K562 (cell line): ENCODE measurements around the gene OSBPL10. TPM values are rescaled to one million over a fixed set of nuclear protein-coding genes. Genes with fewer than 3 reads are reported as not detected.

ENCODE experiments used
- ELF2 ChIP-seq: fragments of 250-450 bp; sonication (Bioruptor Pico); IDR thresholded peaks from 2 replicates; pipeline ENCODE4 v1.5.0; 2021; ENCODE audit warnings: mild to moderate bottlenecking
- GATAD2B ChIP-seq: fragments of 450-650 bp; IDR thresholded peaks from 2 replicates; pipeline ENCODE4 v1.6.1; 2017; ENCODE audit warnings: mild to moderate bottlenecking, borderline replicate concordance
- KAT2B ChIP-seq: IDR thresholded peaks from one replicate; pipeline ENCODE4 v1.6.1; 2012; ENCODE audit warnings: low read depth, mild to moderate bottlenecking, control low read depth, inconsistent platforms, low read length, moderate library complexity
- MAZ ChIP-seq, 2 experiments: fragments of 450-650 bp in 1 of 2; sonication (generic) in 1 of 2; formaldehyde crosslinking; IDR thresholded peaks in 1 of 2; conservative IDR thresholded peaks in 1 of 2; 2 replicates each; pipeline versions ENCODE4 v1.4.0 to v1.5.0; 2020; ENCODE audit warnings: mild to moderate bottlenecking in 1 of 2, missing genetic modification reagents in 1 of 2
- NBN ChIP-seq: fragments of 450-650 bp; IDR thresholded peaks from 2 replicates; pipeline ENCODE4 v1.6.1; 2016; ENCODE audit warnings: low read depth, mild to moderate bottlenecking
- NFATC3 ChIP-seq: fragments of 450-650 bp; IDR thresholded peaks from 2 replicates; pipeline ENCODE4 v1.6.1; 2017; ENCODE audit warnings: mild to moderate bottlenecking
- NR2C1 ChIP-seq, 2 experiments: fragments of 450-650 bp; IDR thresholded peaks; 2 replicates each; pipeline ENCODE4 v1.6.1; 2017; ENCODE audit warnings: mild to moderate bottlenecking in 2 of 2, antibody characterized with exemption in 1 of 2, inconsistent platforms in 1 of 2, missing compliant biosample characterization in 1 of 2, missing genetic modification characterization in 1 of 2
- RAD21 ChIP-seq, 2 experiments: fragments of 250-450 bp in 1 of 2; fragments of 450-650 bp in 1 of 2; sonication (Bioruptor Pico) in 1 of 2; formaldehyde crosslinking in 1 of 2; IDR thresholded peaks in 1 of 2; conservative IDR thresholded peaks in 1 of 2; 2 replicates each; pipeline versions ENCODE4 v1.4.0 to v1.8.0; 2020 to 2022; ENCODE audit warnings: mild to moderate bottlenecking in 2 of 2, moderate library complexity in 1 of 2
- RAD51 ChIP-seq: fragments of 450-650 bp; IDR thresholded peaks from 2 replicates; pipeline ENCODE4 v1.7.1; 2016; ENCODE audit warnings: low read depth, mild to moderate bottlenecking, borderline replicate concordance
- SETDB1 ChIP-seq: IDR thresholded peaks from one replicate; pipeline ENCODE4 v1.6.1; 2012; ENCODE audit warnings: low read length, control low read depth, inconsistent platforms
- ZBTB1 ChIP-seq: sonication (generic); formaldehyde crosslinking; IDR thresholded peaks from 2 replicates; pipeline ENCODE4 v1.8.1; 2023; ENCODE audit warnings: missing genetic modification reagents, low read depth, mild to moderate bottlenecking, borderline replicate concordance
- ZBTB11 ChIP-seq, 3 experiments: fragments of 200-800 bp in 1 of 3; fragments of 250-450 bp in 1 of 3; fragments of 450-650 bp in 1 of 3; sonication (Bioruptor Pico) in 1 of 3; sonication (Bioruptor generic) in 1 of 3; formaldehyde crosslinking in 1 of 3; IDR thresholded peaks; 2 replicates each; pipeline versions ENCODE4 v1.6.1 to v1.8.0; 2016 to 2022; ENCODE audit warnings: mild to moderate bottlenecking in 2 of 3, missing genetic modification characterization in 2 of 3, missing compliant biosample characterization in 1 of 3, moderate library complexity in 1 of 3
- ZBTB17 ChIP-seq: fragments of 450-650 bp; formaldehyde crosslinking; IDR thresholded peaks from 2 replicates; pipeline ENCODE4 v1.4.0; 2020; ENCODE audit warnings: mild to moderate bottlenecking
- ZNF124 ChIP-seq: sonication (generic); formaldehyde crosslinking; IDR thresholded peaks from 2 replicates; pipeline ENCODE4 v1.8.1; 2022; ENCODE audit warnings: missing genetic modification reagents
- ZNF140 ChIP-seq: fragments of 250-450 bp; sonication (Bioruptor Pico); IDR thresholded peaks from 2 replicates; pipeline ENCODE4 v1.8.0; 2021; ENCODE audit warnings: moderate library complexity, mild to moderate bottlenecking, inconsistent platforms
- ZNF695 ChIP-seq: fragments of 450-650 bp; formaldehyde crosslinking; IDR thresholded peaks from 2 replicates; pipeline ENCODE4 v1.4.0; 2020; ENCODE audit warnings: mild to moderate bottlenecking, moderate library complexity
- polyA plus RNA-seq, 8 experiments: library from polyadenylated mRNA; depleted of rRNA in 4 of 8; stranded (reverse) in 5 of 8; unstranded in 3 of 8; fragments of >200 nt; fragmentation: Nextera tagmentation in 2 of 8; fragmentation: Illumina TruSeq in 1 of 8; extraction: Ambion mirVana in 2 of 8; extraction: Trizol in 1 of 8; gene quantifications; 2 replicates each; pipeline versions ENCODE4 v1.2.1 to v1.2.3, GENCODE V29; 2011 to 2014; ENCODE audit warnings: inconsistent platforms in 1 of 8, missing spikeins in 1 of 8
- total RNA-seq, 7 experiments: library from RNA; depleted of rRNA in 6 of 7; stranded (reverse); fragments of >200 nt in 6 of 7; fragmentation: Illumina TruSeq in 2 of 7; extraction: Trizol in 2 of 7; gene quantifications; 2 replicates each; pipeline versions ENCODE4 v1.2.1 to v1.2.3, GENCODE V29; 2011 to 2021; ENCODE audit warnings: low replicate concordance in 1 of 7
- TF ChIP-seq, protein P1 (sequence below): fragments of 250-450 bp; sonication (Bioruptor Pico); IDR thresholded peaks from 2 replicates; pipeline ENCODE4 v1.5.0; 2021; ENCODE audit warnings: mild to moderate bottlenecking, borderline replicate concordance
- TF ChIP-seq, protein P2 (sequence below): sonication (generic); formaldehyde crosslinking; IDR thresholded peaks from 2 replicates; pipeline ENCODE4 v1.8.0; 2023; ENCODE audit warnings: mild to moderate bottlenecking, missing genetic modification reagents

The OSBPL10 gene
- total and polyA plus RNA-seq, 9 of the 15 experiments (the other 6 are each of a cell fraction or from before 2014, with no cell fraction given), result 0.03 to 0.19 (median 0.14) TPM; not detected in 2

GRCh38 chr3:31768479-31769125 lies 212.5 kb downstream of the OSBPL10 start (continued):
- TF ChIP-seq ZBTB11 (CRISPR knock-in tag; IDR thresholded peaks at IDR 0.05) (no peak), NBN (no peak), NFATC3 (no peak), GATAD2B (no peak), ZNF124 (no peak), NR2C1 (IDR thresholded peaks at IDR 0.05) (no peak), NR2C1 (tag; IDR thresholded peaks at IDR 0.05) (no peak), ELF2 (CRISPR knock-in tag) (no peak), RAD51 (no peak), MAZ (CRISPR knock-in tag; conservative IDR thresholded peaks at IDR 0.05 in 1 of 2, IDR thresholded peaks at IDR 0.05 in 1 of 2) (peak in 1 of 2 experiments; percentile 54; a peak in 2 of 4 replicates), ZNF695 (CRISPR knock-in tag) (no peak), ZNF140 (CRISPR knock-in tag) (no peak), ZBTB1 (no peak), ZBTB17 (CRISPR knock-in tag) (no peak), RAD21 (CRISPR knock-in tag; conservative IDR thresholded peaks at IDR 0.05 in 1 of 2, IDR thresholded peaks at IDR 0.05 in 1 of 2) (peak; percentile 88 to 90), SETDB1 (no peak), KAT2B (no peak)
- TF ChIP-seq, protein P1, sequence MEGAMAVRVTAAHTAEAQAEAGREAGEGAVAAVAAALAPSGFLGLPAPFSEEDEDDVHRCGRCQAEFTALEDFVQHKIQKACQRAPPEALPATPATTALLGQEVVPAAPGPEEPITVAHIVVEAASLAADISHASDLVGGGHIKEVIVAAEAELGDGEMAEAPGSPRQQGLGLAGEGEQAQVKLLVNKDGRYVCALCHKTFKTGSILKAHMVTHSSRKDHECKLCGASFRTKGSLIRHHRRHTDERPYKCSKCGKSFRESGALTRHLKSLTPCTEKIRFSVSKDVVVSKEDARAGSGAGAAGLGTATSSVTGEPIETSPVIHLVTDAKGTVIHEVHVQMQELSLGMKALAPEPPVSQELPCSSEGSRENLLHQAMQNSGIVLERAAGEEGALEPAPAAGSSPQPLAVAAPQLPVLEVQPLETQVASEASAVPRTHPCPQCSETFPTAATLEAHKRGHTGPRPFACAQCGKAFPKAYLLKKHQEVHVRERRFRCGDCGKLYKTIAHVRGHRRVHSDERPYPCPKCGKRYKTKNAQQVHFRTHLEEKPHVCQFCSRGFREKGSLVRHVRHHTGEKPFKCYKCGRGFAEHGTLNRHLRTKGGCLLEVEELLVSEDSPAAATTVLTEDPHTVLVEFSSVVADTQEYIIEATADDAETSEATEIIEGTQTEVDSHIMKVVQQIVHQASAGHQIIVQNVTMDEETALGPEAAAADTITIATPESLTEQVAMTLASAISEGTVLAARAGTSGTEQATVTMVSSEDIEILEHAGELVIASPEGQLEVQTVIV, result no peak
- TF ChIP-seq, protein P2, sequence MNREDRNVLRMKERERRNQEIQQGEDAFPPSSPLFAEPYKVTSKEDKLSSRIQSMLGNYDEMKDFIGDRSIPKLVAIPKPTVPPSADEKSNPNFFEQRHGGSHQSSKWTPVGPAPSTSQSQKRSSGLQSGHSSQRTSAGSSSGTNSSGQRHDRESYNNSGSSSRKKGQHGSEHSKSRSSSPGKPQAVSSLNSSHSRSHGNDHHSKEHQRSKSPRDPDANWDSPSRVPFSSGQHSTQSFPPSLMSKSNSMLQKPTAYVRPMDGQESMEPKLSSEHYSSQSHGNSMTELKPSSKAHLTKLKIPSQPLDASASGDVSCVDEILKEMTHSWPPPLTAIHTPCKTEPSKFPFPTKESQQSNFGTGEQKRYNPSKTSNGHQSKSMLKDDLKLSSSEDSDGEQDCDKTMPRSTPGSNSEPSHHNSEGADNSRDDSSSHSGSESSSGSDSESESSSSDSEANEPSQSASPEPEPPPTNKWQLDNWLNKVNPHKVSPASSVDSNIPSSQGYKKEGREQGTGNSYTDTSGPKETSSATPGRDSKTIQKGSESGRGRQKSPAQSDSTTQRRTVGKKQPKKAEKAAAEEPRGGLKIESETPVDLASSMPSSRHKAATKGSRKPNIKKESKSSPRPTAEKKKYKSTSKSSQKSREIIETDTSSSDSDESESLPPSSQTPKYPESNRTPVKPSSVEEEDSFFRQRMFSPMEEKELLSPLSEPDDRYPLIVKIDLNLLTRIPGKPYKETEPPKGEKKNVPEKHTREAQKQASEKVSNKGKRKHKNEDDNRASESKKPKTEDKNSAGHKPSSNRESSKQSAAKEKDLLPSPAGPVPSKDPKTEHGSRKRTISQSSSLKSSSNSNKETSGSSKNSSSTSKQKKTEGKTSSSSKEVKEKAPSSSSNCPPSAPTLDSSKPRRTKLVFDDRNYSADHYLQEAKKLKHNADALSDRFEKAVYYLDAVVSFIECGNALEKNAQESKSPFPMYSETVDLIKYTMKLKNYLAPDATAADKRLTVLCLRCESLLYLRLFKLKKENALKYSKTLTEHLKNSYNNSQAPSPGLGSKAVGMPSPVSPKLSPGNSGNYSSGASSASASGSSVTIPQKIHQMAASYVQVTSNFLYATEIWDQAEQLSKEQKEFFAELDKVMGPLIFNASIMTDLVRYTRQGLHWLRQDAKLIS (CRISPR knock-in tag), result no peak
